Esophagus (tissue), 2 donors: ENCODE results near the gene ETNPPL. TPM values are rescaled to one million over a fixed set of nuclear protein-coding genes. Genes with fewer than 3 reads are reported as not detected.

Source experiments
- H3K27ac ChIP-seq, 2 donors: one replicate each; pipeline ENCODE4 v1.5.1; 2013; ENCODE audit warnings: low read depth in 2 of 2, mild to moderate bottlenecking in 2 of 2, inconsistent platforms in 1 of 2, low read length in 1 of 2, moderate library complexity in 1 of 2
- H3K27me3 ChIP-seq, 2 donors: one replicate each; pipeline ENCODE4 v1.6.1; 2013; ENCODE audit warnings: low read length in 2 of 2, control low read depth in 1 of 2, mild to moderate bottlenecking in 1 of 2; ENCODE audit not compliant: insufficient read depth in 2 of 2, control insufficient read depth in 1 of 2
- H3K36me3 ChIP-seq, 2 donors: one replicate each; pipeline ENCODE4 v1.6.1; 2013; ENCODE audit warnings: low read length in 1 of 2; ENCODE audit not compliant: control insufficient read depth in 2 of 2, insufficient read depth in 2 of 2
- H3K4me1 ChIP-seq, 2 donors: one replicate each; pipeline ENCODE4 v1.6.1; 2013; ENCODE audit warnings: low read length in 1 of 2; ENCODE audit not compliant: control insufficient read depth in 2 of 2, insufficient read depth in 2 of 2
- H3K4me3 ChIP-seq, 2 donors: one replicate each; pipeline ENCODE4 v1.5.1; 2013; ENCODE audit warnings: low read length in 2 of 2, mild to moderate bottlenecking in 2 of 2, low read depth in 1 of 2, moderate library complexity in 1 of 2
- H3K9me3 ChIP-seq, 2 donors: one replicate each; pipeline ENCODE4 v1.6.1; 2013; ENCODE audit warnings: mild to moderate bottlenecking in 2 of 2, low read depth in 1 of 2, low read length in 1 of 2, moderate library complexity in 1 of 2; ENCODE audit not compliant: control insufficient read depth in 2 of 2, insufficient read depth in 1 of 2
- WGBS, 2 donors: extraction: QIAGEN DNeasy Blood & Tissue Kit; methylation state at CpG; one replicate each; pipeline ENCODE4 v1.1.7; 2013; 5-methylcytosine and 5-hydroxymethylcytosine counted together
- polyA plus RNA-seq, 2 donors: library from polyadenylated mRNA; stranded (reverse); fragments of 200-250 nt; gene quantifications; one replicate each; pipeline ENCODE4 v1.2.3, GENCODE V29; 2013
- donor health status: healthy with polysubstance abuse.
- donor health status: Bipolar disorder and iron deficiency.

ETNPPL gene
- polyA plus RNA-seq, 2 donors: not detected

GRCh38 chr4:108709234-108709633 is 53.6 kb downstream of the ETNPPL start:
- 88 to 90% methylated on average over 10 of the region's 10 CpGs for WGBS, 2 donors
- Histone ChIP-seq H3K27me3 (no peaks in the 10 kb centered on the region), H3K4me3 (no peak overlapping the region), H3K4me1 (no peaks in the 10 kb centered on the region), H3K27ac (no peak overlapping the region), H3K36me3 (no peaks in the 10 kb centered on the region), H3K9me3 (no peaks in the 10 kb centered on the region)

- H3K9me3 ChIP-seq: no peaks in the 10 kb centered on the region
- H3K27ac ChIP-seq: no peak overlapping the region
- H3K36me3 ChIP-seq: no peaks in the 10 kb centered on the region
- WGBS, 2 donors: 62 to 67% methylated on average over 4 of the region's 4 CpGs
- no peaks in the 10 kb centered on the region for H3K4me1 ChIP-seq
- no peaks in the 10 kb centered on the region for H3K27me3 ChIP-seq
- H3K4me3 ChIP-seq: no peak overlapping the region
These were observed 56.6 kb downstream of the ETNPPL start for GRCh38 chr4:108706289-108706688.

GRCh38 chr4:108703966-108704365 is 58.9 kb downstream of the ETNPPL start:
- no peaks in the 10 kb centered on the region for H3K4me1 ChIP-seq
- H3K4me3 ChIP-seq: no peak overlapping the region
- H3K27ac ChIP-seq: no peak overlapping the region
- H3K27me3 ChIP-seq: no peaks in the 10 kb centered on the region
- no peaks in the 10 kb centered on the region for H3K36me3 ChIP-seq
- WGBS, 2 donors: 60 to 82% methylated on average over 2 of the region's 2 CpGs
- H3K9me3 ChIP-seq: no peaks in the 10 kb centered on the region

GRCh38 chr4:108703370-108703769 is 59.5 kb downstream of the ETNPPL start:
- no peak overlapping the region for H3K27ac ChIP-seq
- no peaks in the 10 kb centered on the region for H3K4me1 ChIP-seq
- no peaks in the 10 kb centered on the region for H3K36me3 ChIP-seq
- H3K4me3 ChIP-seq: no peak overlapping the region
- H3K9me3 ChIP-seq: no peaks in the 10 kb centered on the region
- no peaks in the 10 kb centered on the region for H3K27me3 ChIP-seq

- Histone ChIP-seq H3K27me3 (no peaks in the 10 kb centered on the region), H3K4me3 (no peak overlapping the region), H3K4me1 (no peaks in the 10 kb centered on the region), H3K36me3 (no peaks in the 10 kb centered on the region), H3K9me3 (no peaks in the 10 kb centered on the region), H3K27ac (no peak overlapping the region)
- WGBS, 2 donors: 65 to 66% methylated on average over 3 of the region's 3 CpGs
These were observed 59.9 kb downstream of the ETNPPL start for GRCh38 chr4:108702960-108703359.

GRCh38 chr4:108700081-108700757 is 62.6 kb downstream of the ETNPPL start:
- WGBS, 2 donors: 13 to 38% methylated on average over 1 of the region's 1 CpG
- no peaks in the 10 kb centered on the region for H3K27me3 ChIP-seq
- H3K4me3 ChIP-seq: no peak overlapping the region
- no peaks in the 10 kb centered on the region for H3K36me3 ChIP-seq
- no peaks in the 10 kb centered on the region for H3K4me1 ChIP-seq
- H3K27ac ChIP-seq: no peak overlapping the region
- H3K9me3 ChIP-seq: no peaks in the 10 kb centered on the region

GRCh38 chr4:108696160-108696559 is 66.7 kb downstream of the ETNPPL start:
- WGBS, 2 donors: 86 to 87% methylated on average over 3 of the region's 3 CpGs
- Histone ChIP-seq H3K4me3 (no peak overlapping the region), H3K4me1 (no peaks in the 10 kb centered on the region), H3K9me3 (no peaks in the 10 kb centered on the region), H3K27ac (no peak overlapping the region), H3K36me3 (no peaks in the 10 kb centered on the region), H3K27me3 (no peaks in the 10 kb centered on the region)

- H3K4me3 ChIP-seq: no peak overlapping the region
- H3K27me3 ChIP-seq: no peaks in the 10 kb centered on the region
- 82 to 89% methylated on average over 1 of the region's 1 CpG for WGBS, 2 donors
- no peaks in the 10 kb centered on the region for H3K4me1 ChIP-seq
- H3K9me3 ChIP-seq: no peaks in the 10 kb centered on the region
- H3K36me3 ChIP-seq: no peaks in the 10 kb centered on the region
- H3K27ac ChIP-seq: no peak overlapping the region
These were observed 67.8 kb downstream of the ETNPPL start for GRCh38 chr4:108695062-108695461.

GRCh38 chr4:108694423-108694822 is 68.4 kb downstream of the ETNPPL start:
- WGBS, 2 donors: 63 to 66% methylated on average over 3 of the region's 3 CpGs
- H3K9me3 ChIP-seq: no peaks in the 10 kb centered on the region
- no peak overlapping the region for H3K27ac ChIP-seq
- H3K36me3 ChIP-seq: no peaks in the 10 kb centered on the region
- H3K27me3 ChIP-seq: no peaks in the 10 kb centered on the region
- no peaks in the 10 kb centered on the region for H3K4me1 ChIP-seq
- H3K4me3 ChIP-seq: no peak overlapping the region

GRCh38 chr4:108693819-108694218 is 69.0 kb downstream of the ETNPPL start:
- H3K4me1 ChIP-seq: no peaks in the 10 kb centered on the region
- WGBS, 2 donors: 73 to 78% methylated on average over 3 of the region's 3 CpGs

More at GRCh38 chr4:108693819-108694218, 69.0 kb downstream of the ETNPPL start:
- Histone ChIP-seq H3K27ac (no peak overlapping the region), H3K4me3 (no peak overlapping the region), H3K36me3 (no peaks in the 10 kb centered on the region), H3K9me3 (no peaks in the 10 kb centered on the region), H3K27me3 (no peaks in the 10 kb centered on the region)
